ENCODE measurements around the gene CPPED1.

- TF ChIP-seq CTCF (IDR thresholded peaks at IDR 0.05) = no peak
- no peak for TF ChIP-seq POLR2A (IDR thresholded peaks at IDR 0.05)
Observed at GRCh38 chr16:12796498-12796897, 7.2 kb downstream of the CPPED1 start.
